GM13977 (cell line): ENCODE data around the gene MAP3K19.

Source experiments
- DNase-seq: peaks from one replicate; pipeline ENCODE4 v3.0.0; 2012; ENCODE audit warnings: low spot score
- in situ Hi-C: fragments of 300-500 bp; cut with MboI; formaldehyde crosslinking; loops from one replicate; pipeline ENCODE4 v1.12.0; 2022; ENCODE audit warnings: low sequenced_read_pairs, low pct_unique_long_range_greater_than_20kb, mixed read lengths, inconsistent platforms; ENCODE audit not compliant: unreplicated experiment
- TF ChIP-seq, protein P1 (sequence below): IDR thresholded peaks from 2 replicates; pipeline ENCODE4 v1.5.1; 2012; ENCODE audit warnings: mild to moderate bottlenecking, control low read depth; ENCODE audit not compliant: insufficient read depth; ENCODE audit errors: extremely low read depth, missing control alignments

Gene MAP3K19, protein sequence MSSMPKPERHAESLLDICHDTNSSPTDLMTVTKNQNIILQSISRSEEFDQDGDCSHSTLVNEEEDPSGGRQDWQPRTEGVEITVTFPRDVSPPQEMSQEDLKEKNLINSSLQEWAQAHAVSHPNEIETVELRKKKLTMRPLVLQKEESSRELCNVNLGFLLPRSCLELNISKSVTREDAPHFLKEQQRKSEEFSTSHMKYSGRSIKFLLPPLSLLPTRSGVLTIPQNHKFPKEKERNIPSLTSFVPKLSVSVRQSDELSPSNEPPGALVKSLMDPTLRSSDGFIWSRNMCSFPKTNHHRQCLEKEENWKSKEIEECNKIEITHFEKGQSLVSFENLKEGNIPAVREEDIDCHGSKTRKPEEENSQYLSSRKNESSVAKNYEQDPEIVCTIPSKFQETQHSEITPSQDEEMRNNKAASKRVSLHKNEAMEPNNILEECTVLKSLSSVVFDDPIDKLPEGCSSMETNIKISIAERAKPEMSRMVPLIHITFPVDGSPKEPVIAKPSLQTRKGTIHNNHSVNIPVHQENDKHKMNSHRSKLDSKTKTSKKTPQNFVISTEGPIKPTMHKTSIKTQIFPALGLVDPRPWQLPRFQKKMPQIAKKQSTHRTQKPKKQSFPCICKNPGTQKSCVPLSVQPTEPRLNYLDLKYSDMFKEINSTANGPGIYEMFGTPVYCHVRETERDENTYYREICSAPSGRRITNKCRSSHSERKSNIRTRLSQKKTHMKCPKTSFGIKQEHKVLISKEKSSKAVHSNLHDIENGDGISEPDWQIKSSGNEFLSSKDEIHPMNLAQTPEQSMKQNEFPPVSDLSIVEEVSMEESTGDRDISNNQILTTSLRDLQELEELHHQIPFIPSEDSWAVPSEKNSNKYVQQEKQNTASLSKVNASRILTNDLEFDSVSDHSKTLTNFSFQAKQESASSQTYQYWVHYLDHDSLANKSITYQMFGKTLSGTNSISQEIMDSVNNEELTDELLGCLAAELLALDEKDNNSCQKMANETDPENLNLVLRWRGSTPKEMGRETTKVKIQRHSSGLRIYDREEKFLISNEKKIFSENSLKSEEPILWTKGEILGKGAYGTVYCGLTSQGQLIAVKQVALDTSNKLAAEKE (N-terminal part only)

DNA sequence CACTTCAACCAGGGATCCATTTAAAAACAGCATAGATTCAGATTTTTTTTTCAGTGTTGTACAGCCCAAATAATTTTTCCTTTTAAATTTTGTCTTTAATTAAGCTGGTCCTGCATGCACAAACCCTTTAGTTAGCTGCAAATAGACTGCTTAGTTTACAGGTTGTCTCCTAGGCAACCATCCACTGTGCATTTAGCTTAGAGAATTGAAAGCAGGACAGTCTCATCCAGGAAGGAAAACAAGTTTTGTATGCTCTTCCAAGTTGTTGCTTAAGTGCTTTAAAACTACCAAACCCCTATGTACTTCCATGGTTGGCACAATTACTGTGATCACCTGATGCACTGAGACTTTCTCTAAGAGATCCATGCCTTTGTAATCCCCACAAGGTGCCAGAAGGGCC lies at the start of gene MAP3K19:
MAP3K19 (minus strand) TSS at position 148 of the 400 bp plus-strand sequence. CDS start 22,800 bp downstream, outside the sequence.
- no peak for DNase-seq
- in situ Hi-C loops = no loop called here
- TF ChIP-seq, protein P1, sequence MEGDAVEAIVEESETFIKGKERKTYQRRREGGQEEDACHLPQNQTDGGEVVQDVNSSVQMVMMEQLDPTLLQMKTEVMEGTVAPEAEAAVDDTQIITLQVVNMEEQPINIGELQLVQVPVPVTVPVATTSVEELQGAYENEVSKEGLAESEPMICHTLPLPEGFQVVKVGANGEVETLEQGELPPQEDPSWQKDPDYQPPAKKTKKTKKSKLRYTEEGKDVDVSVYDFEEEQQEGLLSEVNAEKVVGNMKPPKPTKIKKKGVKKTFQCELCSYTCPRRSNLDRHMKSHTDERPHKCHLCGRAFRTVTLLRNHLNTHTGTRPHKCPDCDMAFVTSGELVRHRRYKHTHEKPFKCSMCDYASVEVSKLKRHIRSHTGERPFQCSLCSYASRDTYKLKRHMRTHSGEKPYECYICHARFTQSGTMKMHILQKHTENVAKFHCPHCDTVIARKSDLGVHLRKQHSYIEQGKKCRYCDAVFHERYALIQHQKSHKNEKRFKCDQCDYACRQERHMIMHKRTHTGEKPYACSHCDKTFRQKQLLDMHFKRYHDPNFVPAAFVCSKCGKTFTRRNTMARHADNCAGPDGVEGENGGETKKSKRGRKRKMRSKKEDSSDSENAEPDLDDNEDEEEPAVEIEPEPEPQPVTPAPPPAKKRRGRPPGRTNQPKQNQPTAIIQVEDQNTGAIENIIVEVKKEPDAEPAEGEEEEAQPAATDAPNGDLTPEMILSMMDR = no peak

DNA sequence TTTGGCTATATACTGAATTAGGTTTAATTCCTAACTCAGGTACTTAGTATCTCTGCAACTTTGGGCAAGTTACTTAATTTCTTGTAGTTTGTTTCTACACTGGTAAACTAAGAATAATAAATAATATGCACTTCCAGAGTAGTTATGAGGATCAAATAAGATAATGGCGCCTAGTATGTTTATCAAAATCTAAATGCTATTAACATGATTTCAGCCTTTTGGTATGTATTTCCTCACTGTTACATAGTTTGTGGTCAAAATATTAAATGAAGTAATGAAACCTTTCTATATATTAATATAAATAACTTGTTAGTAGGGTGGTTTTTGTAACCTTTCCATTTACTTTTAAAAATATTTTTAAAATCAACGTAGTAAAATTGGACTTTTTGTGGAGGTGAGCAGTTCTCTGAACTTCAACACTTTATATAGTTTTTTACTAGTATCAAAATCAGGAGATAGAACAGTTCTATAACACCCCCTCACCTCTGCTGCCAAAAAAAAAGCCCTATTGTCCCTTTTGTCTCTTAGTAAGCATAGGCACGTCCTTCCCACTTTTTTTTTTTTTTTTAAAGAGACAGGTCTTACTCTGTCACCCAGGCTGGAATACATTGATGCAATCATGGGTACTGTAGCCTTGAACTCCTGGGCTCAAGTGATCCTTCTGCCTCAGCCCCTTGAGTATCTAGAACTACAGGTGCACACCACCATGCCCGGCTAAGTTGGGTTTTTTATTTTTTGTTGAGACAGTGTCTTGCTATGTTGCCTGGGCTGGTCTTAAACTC lies 49.6 kb upstream of the MAP3K19 start:
- DNase-seq = no peak
- TF ChIP-seq, protein P1 = no peak
- in situ Hi-C loops = no loop called here

DNA sequence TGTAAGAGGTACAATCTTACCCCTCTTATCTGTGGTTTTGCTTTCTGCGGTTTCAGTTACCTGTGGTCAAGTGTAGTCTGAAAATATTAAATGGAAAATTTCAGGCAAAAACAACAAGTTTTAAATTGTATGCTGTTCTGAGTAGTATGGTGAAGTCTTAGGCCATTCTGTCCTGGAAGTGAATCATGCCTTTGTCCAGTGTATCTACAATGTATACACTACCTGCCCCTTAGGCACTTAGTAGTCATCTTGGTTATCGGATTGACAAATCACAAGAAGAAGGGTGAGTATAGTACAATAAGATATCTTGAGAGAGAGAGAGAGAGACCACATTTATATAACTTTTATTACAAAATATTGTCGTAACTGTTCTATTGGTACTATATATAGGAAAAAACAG lies 48.3 kb upstream of the MAP3K19 start:
- no peak for DNase-seq
- TF ChIP-seq, protein P1 = no peak
- in situ Hi-C loops = no loop called here

DNA sequence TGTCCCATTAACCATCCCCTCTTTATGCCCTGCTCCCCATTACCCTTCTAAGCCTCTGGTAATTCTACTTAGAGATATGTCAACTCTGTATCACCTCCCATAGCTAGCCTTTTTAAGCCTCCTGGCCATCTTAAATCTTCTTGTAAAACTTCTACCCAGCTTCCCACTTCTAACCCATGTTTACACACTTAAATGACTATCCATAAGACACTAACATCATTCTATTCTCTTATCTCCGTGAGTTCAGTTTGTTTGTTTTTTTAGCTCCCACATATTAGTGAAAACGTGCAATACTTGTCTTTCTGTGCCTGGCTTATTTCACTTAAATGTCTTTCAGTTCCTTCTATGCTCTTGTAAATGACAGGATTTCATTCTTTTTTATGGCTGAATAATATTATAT lies 47.3 kb upstream of the MAP3K19 start:
- no peak for DNase-seq
- in situ Hi-C loops = no loop called here
- TF ChIP-seq, protein P1 = no peak

DNA sequence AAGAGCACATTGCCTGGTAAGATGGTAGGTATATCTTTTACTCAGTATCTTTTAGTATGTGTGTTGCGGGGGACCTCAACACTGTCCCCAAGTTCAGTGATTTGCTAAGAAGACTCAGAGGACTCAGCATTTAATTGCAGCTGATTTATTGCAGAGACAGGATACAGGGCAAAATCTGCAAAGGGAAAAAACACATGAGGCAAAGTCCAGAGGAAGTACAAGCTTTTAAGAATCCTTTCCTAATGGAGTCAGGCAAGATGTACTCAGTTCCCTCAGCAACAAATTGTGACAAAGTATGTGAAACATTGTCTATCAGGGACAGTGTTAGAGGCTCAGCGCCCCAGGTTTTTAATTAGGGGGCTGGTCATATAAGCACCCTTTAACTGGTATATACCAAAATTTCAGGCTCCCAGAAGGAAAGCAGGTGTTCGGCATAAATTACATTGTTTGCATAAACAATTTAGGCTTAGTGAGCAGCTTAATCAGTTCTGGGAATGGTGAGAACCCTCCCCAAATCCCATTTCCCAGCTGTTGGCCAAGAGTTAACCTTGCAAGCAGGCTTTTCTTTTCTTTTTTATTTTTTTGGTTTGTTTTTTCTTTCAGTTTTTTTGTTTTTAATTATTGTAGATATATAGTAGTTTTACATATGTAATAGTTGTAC lies 46.6 kb upstream of the MAP3K19 start:
- in situ Hi-C loops = no loop called here
- DNase-seq = no peak
- TF ChIP-seq, protein P1 = no peak

DNA sequence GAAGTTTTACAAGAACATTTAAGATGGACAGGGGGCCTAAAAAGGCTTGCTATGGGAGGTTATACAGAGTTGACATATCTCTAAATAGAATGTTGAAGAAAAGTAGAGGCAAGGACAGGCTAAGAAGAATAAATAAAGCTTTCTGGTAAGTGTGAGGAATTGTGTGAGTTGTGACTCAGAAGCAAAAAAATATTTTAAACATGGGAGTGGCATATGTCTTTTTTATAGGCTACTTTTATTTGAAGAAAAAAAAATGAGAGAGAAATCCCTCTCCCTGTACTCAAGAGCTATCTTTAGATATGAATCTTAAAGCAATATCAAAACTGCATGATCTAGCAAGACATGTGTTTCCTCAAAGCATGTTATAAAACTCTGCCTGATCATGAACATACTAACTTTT lies 45.9 kb upstream of the MAP3K19 start:
- no peak for DNase-seq
- in situ Hi-C loops = no loop called here
- TF ChIP-seq, protein P1 = no peak
